ENCODE data around the gene RNF126. TPM values are rescaled to one million over a fixed set of nuclear protein-coding genes. Genes with fewer than 3 reads are reported as not detected.
A peak's percentile ranks its signal among the peaks of the same experiment; 100 is the strongest.

The RNF126 gene
- total RNA-seq, 1 donor from 2014 or later: 68.0 TPM

- intact Hi-C loops (cut with DNase I): no loop called here
- TF ChIP-seq POLR2AphosphoS5 (IDR thresholded peaks at IDR 0.05; ENCODE audit: insufficient read depth in 1 of 2, low read depth in 1 of 2) (no peak), CTCF (IDR thresholded peaks at IDR 0.05) (no peak), POLR2A (IDR thresholded peaks at IDR 0.05) (no peak)
- H3K27me3 ChIP-seq: no peaks in the 10 kb centered on the region
- peaks cover 18% of the 10 kb centered on the region for H3K4me1 ChIP-seq
- H3K36me3 ChIP-seq: no peaks in the 10 kb centered on the region
- peak overlapping the region; percentile 49 for H3K4me3 ChIP-seq
- H3K27ac ChIP-seq: peak overlapping the region; percentile 39
- H3K9me3 ChIP-seq: no peaks in the 10 kb centered on the region
- DNase-seq (ENCODE audit: extremely low spot score in 2 of 2): no peak
Observed at GRCh38 chr19:640161-640558, 22.9 kb downstream of the RNF126 start.

GRCh38 chr19:639253-640160, 23.5 kb downstream of the RNF126 start, which contains the start of gene FGF22:
Gene FGF22, plus strand, starts transcription at chr19:639879. Its CDS starts 47 bp downstream, at chr19:639926.
- intact Hi-C loops (cut with DNase I): loop anchor here (1.0 kb wide), 1 partner anchor 22 kb away; no protein-coding TSS in a partner anchor
- H3K27ac ChIP-seq: peak within 1 kb of the TSS; percentile 39
- no peak for DNase-seq (ENCODE audit: extremely low spot score in 2 of 2)

GRCh38 chr19:638906-639252, 24.1 kb downstream of the RNF126 start:
- H3K9me3 ChIP-seq: no peaks in the 10 kb centered on the region
- intact Hi-C loops (cut with DNase I): loop anchor here (1.0 kb wide), 1 partner anchor 22 kb away; no protein-coding TSS in a partner anchor

More at GRCh38 chr19:639253-640160, 23.5 kb downstream of the RNF126 start, which contains the start of gene FGF22:
- peaks cover 22% of the 10 kb centered on the region for H3K4me1 ChIP-seq
- H3K9me3 ChIP-seq: no peaks in the 10 kb centered on the region
- peak within 1 kb of the TSS; percentile 49 for H3K4me3 ChIP-seq
- no peaks in the 10 kb centered on the region for H3K27me3 ChIP-seq
- TF ChIP-seq CTCF (IDR thresholded peaks at IDR 0.05): no peak
- no peak for TF ChIP-seq POLR2A (IDR thresholded peaks at IDR 0.05)
- peak in 1 of 2 donors; percentile 46 for TF ChIP-seq POLR2AphosphoS5 (IDR thresholded peaks at IDR 0.05; ENCODE audit: insufficient read depth in 1 of 2, low read depth in 1 of 2)
- H3K36me3 ChIP-seq: no peaks in the 10 kb centered on the region

GRCh38 chr19:634975-635652, 27.9 kb downstream of the RNF126 start:
- H3K9me3 ChIP-seq: no peaks in the 10 kb centered on the region
- no peak for DNase-seq (ENCODE audit: extremely low spot score in 2 of 2)
- peaks cover 0 to 2% of the 10 kb centered on the region in 2 donors for H3K36me3 ChIP-seq
- H3K4me3 ChIP-seq: no peak overlapping the region
- TF ChIP-seq POLR2AphosphoS5 (IDR thresholded peaks at IDR 0.05; ENCODE audit: insufficient read depth in 1 of 2, low read depth in 1 of 2) (no peak), CTCF (IDR thresholded peaks at IDR 0.05) (no peak), POLR2A (IDR thresholded peaks at IDR 0.05) (no peak)
- intact Hi-C loops (cut with DNase I): no loop called here
- no peaks in the 10 kb centered on the region for H3K27me3 ChIP-seq
- H3K27ac ChIP-seq: no peak overlapping the region
- H3K4me1 ChIP-seq: peaks cover 38% of the 10 kb centered on the region

More at GRCh38 chr19:638906-639252, 24.1 kb downstream of the RNF126 start:
- no peaks in the 10 kb centered on the region for H3K36me3 ChIP-seq
- peaks cover 29% of the 10 kb centered on the region for H3K4me1 ChIP-seq
- peak overlapping the region; percentile 49 for H3K4me3 ChIP-seq
- no peaks in the 10 kb centered on the region for H3K27me3 ChIP-seq
- H3K27ac ChIP-seq: no peak overlapping the region
- TF ChIP-seq POLR2AphosphoS5 (IDR thresholded peaks at IDR 0.05; ENCODE audit: insufficient read depth in 1 of 2, low read depth in 1 of 2) (no peak), CTCF (IDR thresholded peaks at IDR 0.05) (no peak), POLR2A (IDR thresholded peaks at IDR 0.05) (no peak)
- DNase-seq (ENCODE audit: extremely low spot score in 2 of 2): no peak
